ENCODE data around the gene PLCL1. TPM values are rescaled to one million over a fixed set of nuclear protein-coding genes. Genes with fewer than 3 reads are reported as not detected.

The PLCL1 gene
- total and polyA plus RNA-seq, 12 donors = 17.3 to 131 (median 102) TPM

DNA sequence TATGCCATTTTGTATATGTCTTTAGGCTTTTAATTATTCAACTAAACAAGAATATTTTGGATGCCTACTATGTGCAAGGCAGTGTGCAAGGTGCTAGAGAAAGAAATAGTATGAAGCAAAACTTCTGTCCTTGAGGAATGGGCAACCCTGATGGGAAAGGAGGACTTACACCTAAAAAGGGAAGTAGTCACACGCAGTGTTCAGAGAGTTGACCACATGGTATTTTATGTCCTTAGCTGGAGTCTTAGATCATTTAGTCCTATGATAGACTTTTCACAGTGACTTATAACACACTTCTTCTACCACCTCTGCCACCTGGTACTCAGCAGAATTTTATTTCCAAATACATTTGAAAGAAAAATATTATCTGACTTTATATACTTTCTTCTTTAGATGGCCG is 291.6 kb downstream of the PLCL1 start:
- H3K27ac ChIP-seq = no peak overlapping the region
- peaks cover 0 to 18% (median 0%) of the 10 kb centered on the region in 9 donors for H3K36me3 ChIP-seq
- H3K27me3 ChIP-seq = no peaks in the 10 kb centered on the region
- ATAC-seq (no peak), DNase-seq (no peak)
- no peak overlapping the region for H3K4me3 ChIP-seq
- TF ChIP-seq, protein P1, sequence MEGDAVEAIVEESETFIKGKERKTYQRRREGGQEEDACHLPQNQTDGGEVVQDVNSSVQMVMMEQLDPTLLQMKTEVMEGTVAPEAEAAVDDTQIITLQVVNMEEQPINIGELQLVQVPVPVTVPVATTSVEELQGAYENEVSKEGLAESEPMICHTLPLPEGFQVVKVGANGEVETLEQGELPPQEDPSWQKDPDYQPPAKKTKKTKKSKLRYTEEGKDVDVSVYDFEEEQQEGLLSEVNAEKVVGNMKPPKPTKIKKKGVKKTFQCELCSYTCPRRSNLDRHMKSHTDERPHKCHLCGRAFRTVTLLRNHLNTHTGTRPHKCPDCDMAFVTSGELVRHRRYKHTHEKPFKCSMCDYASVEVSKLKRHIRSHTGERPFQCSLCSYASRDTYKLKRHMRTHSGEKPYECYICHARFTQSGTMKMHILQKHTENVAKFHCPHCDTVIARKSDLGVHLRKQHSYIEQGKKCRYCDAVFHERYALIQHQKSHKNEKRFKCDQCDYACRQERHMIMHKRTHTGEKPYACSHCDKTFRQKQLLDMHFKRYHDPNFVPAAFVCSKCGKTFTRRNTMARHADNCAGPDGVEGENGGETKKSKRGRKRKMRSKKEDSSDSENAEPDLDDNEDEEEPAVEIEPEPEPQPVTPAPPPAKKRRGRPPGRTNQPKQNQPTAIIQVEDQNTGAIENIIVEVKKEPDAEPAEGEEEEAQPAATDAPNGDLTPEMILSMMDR (IDR thresholded peaks at IDR 0.05) = no peak
- intact Hi-C loops (cut with DNase I) = no loop called here
- no peaks in the 10 kb centered on the region for H3K9me3 ChIP-seq
- H3K4me1 ChIP-seq = peaks cover 0 to 46% (median 28%) of the 10 kb centered on the region in 9 donors
- 94% methylated on average over 2 of the region's 2 CpGs for WGBS, 2 donors

DNA sequence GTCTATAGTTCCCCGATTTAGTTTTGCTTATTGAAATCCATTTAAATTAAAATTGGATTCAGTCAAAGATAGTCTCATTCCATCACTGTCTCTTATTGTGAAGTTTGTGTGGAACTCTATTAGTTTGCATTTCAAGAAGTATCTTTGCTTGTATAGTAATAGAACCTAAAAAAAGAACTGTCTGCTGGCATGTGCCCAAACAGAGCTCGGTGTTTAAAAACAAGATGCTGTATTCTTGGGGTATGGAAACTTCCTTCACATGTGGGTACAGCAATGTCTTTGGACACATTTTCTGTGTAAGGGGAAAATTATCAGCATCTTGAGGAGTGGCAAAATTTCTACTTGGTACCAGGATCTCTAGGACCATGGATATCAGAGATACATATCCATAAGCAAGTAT is 292.6 kb downstream of the PLCL1 start:
- no peak for DNase-seq
- Histone ChIP-seq H3K27me3 (no peaks in the 10 kb centered on the region), H3K36me3 (peaks cover 0 to 15% (median 0%) of the 10 kb centered on the region in 9 donors), H3K9me3 (no peaks in the 10 kb centered on the region), H3K4me1 (peaks cover 0 to 56% (median 35%) of the 10 kb centered on the region in 9 donors), H3K27ac (no peak overlapping the region), H3K4me3 (no peak overlapping the region)
- ATAC-seq = peak in 1 of 8 donors; percentile 36
- intact Hi-C loops (cut with DNase I) = no loop called here
- 48 to 52% methylated on average over 2 of the region's 2 CpGs for WGBS, 2 donors
- TF ChIP-seq, protein P1 (IDR thresholded peaks at IDR 0.05) = no peak

DNA sequence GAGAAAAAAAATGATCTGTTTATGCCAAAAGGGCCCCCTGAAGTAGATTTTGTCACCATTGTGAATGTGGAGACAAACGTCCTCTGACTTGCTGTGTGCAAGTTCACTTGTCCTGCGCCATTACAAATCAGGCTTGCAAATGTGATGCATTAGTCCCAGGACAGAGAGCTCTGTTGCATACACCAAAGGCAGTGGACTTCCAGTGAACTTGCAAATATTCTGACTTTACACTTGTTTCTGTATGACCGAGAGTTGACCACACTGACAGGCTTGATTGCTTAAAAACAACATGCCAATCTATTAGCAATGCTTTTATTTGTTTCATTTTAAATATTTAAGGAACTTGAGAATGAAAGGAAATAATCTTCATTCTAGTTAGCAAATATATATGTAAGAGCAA is 293.2 kb downstream of the PLCL1 start:
- ATAC-seq (no peak), DNase-seq (no peak)
- no peak overlapping the region for H3K27ac ChIP-seq
- peaks cover 0 to 62% (median 35%) of the 10 kb centered on the region in 9 donors for H3K4me1 ChIP-seq
- 77 to 83% methylated on average over 3 of the region's 3 CpGs for WGBS, 2 donors
- H3K9me3 ChIP-seq = no peaks in the 10 kb centered on the region
- intact Hi-C loops (cut with DNase I) = no loop called here
- TF ChIP-seq, protein P1 (IDR thresholded peaks at IDR 0.05) = no peak
- peaks cover 0 to 20% (median 0%) of the 10 kb centered on the region in 9 donors for H3K36me3 ChIP-seq
- no peaks in the 10 kb centered on the region for H3K27me3 ChIP-seq
- no peak overlapping the region for H3K4me3 ChIP-seq

DNA sequence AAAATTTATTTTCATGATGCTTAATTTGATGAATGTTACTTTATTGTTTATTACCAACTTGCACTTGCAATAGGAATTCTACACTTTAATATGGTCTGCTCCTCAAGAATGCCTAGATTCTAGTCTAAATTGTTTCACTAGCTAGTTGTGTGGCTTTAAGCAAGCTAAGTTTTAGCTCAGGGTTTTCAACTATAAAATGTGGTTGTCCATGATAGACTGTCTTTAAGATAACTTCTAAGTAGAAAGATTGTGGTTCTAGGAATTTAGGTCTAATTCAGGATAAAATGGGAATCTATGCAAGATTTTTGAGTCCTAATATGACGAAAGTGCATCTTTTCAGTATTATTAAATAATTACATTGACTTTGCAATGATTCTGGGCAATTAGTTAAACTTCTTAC is 294.0 kb downstream of the PLCL1 start:
- DNase-seq (no peak), ATAC-seq (no peak)
- peaks cover 0 to 70% (median 35%) of the 10 kb centered on the region in 9 donors for H3K4me1 ChIP-seq
- TF ChIP-seq, protein P1 (IDR thresholded peaks at IDR 0.05) = no peak
- WGBS, 2 donors = 91 to 98% methylated on average over 1 of the region's 1 CpG
- H3K27ac ChIP-seq = no peak overlapping the region
- H3K4me3 ChIP-seq = no peak overlapping the region
- peaks cover 0 to 20% (median 0%) of the 10 kb centered on the region in 9 donors for H3K36me3 ChIP-seq
- intact Hi-C loops (cut with DNase I) = no loop called here
- H3K27me3 ChIP-seq = no peaks in the 10 kb centered on the region
- H3K9me3 ChIP-seq = no peaks in the 10 kb centered on the region
